Trophoblast cell (in vitro differentiated cells and primary cell): ENCODE measurements around the gene CSRP1.

Experiments
- DNase-seq, 2 donors: peaks; one replicate each; pipeline ENCODE4 v3.0.0-alpha.2; 2016
- H2AFZ ChIP-seq: 2 replicates; pipeline ENCODE4 v1.6.1; 2013; ENCODE audit warnings: low read length, moderate library complexity, mild to moderate bottlenecking; ENCODE audit not compliant: insufficient read depth, poor library complexity
- H2AK5ac ChIP-seq: 2 replicates; pipeline ENCODE4 v1.6.1; 2013; ENCODE audit warnings: mild to moderate bottlenecking, low read length
- H2BK120ac ChIP-seq: 2 replicates; pipeline ENCODE4 v1.6.1; 2013; ENCODE audit warnings: low read length, mild to moderate bottlenecking, moderate library complexity; ENCODE audit not compliant: insufficient read depth, poor library complexity
- H2BK12ac ChIP-seq: 2 replicates; pipeline ENCODE4 v1.6.1; 2013; ENCODE audit warnings: mild to moderate bottlenecking, low read length, moderate library complexity
- H2BK5ac ChIP-seq: 2 replicates; pipeline ENCODE4 v1.6.1; 2013; ENCODE audit warnings: low read length, low read depth, moderate library complexity, mild to moderate bottlenecking; ENCODE audit not compliant: poor library complexity
- H3K14ac ChIP-seq: 2 replicates; pipeline ENCODE4 v1.6.1; 2013; ENCODE audit warnings: mild to moderate bottlenecking, low read length
- H3K18ac ChIP-seq: 2 replicates; pipeline ENCODE4 v1.6.1; 2013; ENCODE audit warnings: mild to moderate bottlenecking, low read length
- H3K23ac ChIP-seq: 2 replicates; pipeline ENCODE4 v1.6.1; 2013; ENCODE audit warnings: low read length
- H3K27ac ChIP-seq: 2 replicates; pipeline ENCODE4 v1.5.1; 2013; ENCODE audit warnings: low read depth, mild to moderate bottlenecking, inconsistent platforms, low read length, moderate library complexity
- H3K27me3 ChIP-seq: 2 replicates; pipeline ENCODE4 v1.6.1; 2013; ENCODE audit warnings: inconsistent platforms, mild to moderate bottlenecking, low read length, moderate library complexity; ENCODE audit not compliant: insufficient read depth
- H3K36me3 ChIP-seq, 2 experiments: 1 replicate in 1 of 2; 2 replicates in 1 of 2; pipeline ENCODE4 v1.6.1; 2013; ENCODE audit warnings: low read length in 2 of 2, mild to moderate bottlenecking in 2 of 2, moderate library complexity in 1 of 2; ENCODE audit not compliant: insufficient read depth in 2 of 2, control insufficient read depth in 1 of 2
- H3K4ac ChIP-seq: 2 replicates; pipeline ENCODE4 v1.6.1; 2013; ENCODE audit warnings: low read depth, mild to moderate bottlenecking, low read length, moderate library complexity
- H3K4me1 ChIP-seq, 2 experiments: 1 replicate in 1 of 2; 2 replicates in 1 of 2; pipeline ENCODE4 v1.6.1; 2013; ENCODE audit warnings: low read length in 2 of 2, mild to moderate bottlenecking in 2 of 2, moderate library complexity in 1 of 2; ENCODE audit not compliant: insufficient read depth in 2 of 2, control insufficient read depth in 1 of 2
- H3K4me2 ChIP-seq: 2 replicates; pipeline ENCODE4 v1.6.1; 2013; ENCODE audit warnings: inconsistent platforms, mild to moderate bottlenecking, low read length, moderate library complexity
- H3K4me3 ChIP-seq: 2 replicates; pipeline ENCODE4 v1.5.1; 2013; ENCODE audit warnings: mild to moderate bottlenecking, low read depth, low read length, inconsistent platforms
- H3K79me1 ChIP-seq: one replicate; pipeline ENCODE4 v1.6.1; 2013; ENCODE audit warnings: low read length
- H3K79me2 ChIP-seq: 2 replicates; pipeline ENCODE4 v1.6.1; 2013; ENCODE audit warnings: low read length, mild to moderate bottlenecking; ENCODE audit not compliant: control insufficient read depth, insufficient read depth, poor library complexity
- H3K9ac ChIP-seq: 2 replicates; pipeline ENCODE4 v1.6.1; 2013; ENCODE audit warnings: mild to moderate bottlenecking, low read length
- H3K9me3 ChIP-seq: 2 replicates; pipeline ENCODE4 v1.6.1; 2013; ENCODE audit warnings: low read depth, mild to moderate bottlenecking, control low read depth, inconsistent platforms, low read length; ENCODE audit not compliant: insufficient read depth
- H4K12ac ChIP-seq: 2 replicates; pipeline ENCODE4 v1.6.1; 2013; ENCODE audit warnings: low read depth, mild to moderate bottlenecking, low read length, moderate library complexity
- H4K8ac ChIP-seq: 2 replicates; pipeline ENCODE4 v1.6.1; 2013; ENCODE audit warnings: low read depth, mild to moderate bottlenecking, low read length, moderate library complexity
- H4K91ac ChIP-seq: one replicate; pipeline ENCODE4 v1.6.1; 2013; ENCODE audit warnings: low read depth, mild to moderate bottlenecking, low read length, moderate library complexity
- WGBS: extraction: QIAGEN DNeasy Blood & Tissue Kit; methylation state at CpG from one replicate; pipeline ENCODE4 v1.1.7; 2013; ENCODE audit warnings: missing lambda C conversion rate; ENCODE audit not compliant: insufficient read length, insufficient coverage; ENCODE audit errors: extremely low coverage; 5-methylcytosine and 5-hydroxymethylcytosine counted together

Gene CSRP1

DNA sequence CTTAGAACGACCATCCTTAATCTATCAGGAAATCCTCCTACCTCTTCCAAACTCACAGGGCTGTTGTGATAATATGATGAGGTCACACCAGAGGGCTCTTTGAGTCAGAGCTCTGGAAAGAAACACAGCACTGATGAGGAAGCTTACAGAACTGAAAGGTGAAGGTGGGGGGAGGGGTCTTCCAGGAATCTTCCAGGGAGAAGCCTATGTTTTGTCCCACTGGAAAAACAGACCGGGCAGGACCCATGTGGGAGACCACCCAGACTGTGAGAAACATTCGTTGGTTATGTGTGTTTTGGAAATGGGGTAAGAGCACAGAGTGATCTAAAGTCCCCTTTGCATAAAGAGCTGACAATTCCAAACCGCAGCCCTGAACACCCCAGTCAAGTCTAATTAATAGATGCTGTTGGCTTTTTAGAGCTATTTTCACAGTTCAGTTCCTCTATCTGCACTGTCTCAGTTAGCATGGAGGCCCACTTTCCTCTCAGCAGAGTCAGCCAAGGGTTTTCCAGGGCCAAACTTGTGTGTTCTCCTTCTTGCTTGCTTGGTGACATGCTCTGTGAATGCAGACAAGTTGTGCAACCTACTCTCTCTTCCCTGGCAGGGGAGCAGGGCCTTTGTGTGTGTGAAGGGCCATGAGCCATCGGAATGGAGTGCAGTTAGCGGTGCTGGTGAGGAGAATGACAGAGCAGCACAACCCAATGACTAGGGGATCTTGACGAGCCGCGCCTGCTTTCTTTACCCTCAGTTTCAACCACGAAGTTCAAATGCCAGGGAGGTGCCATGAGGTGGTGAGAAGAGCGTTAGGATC, 50.2 kb downstream of the CSRP1 start:
- Histone ChIP-seq H3K27me3 (no peaks in the 10 kb centered on the region), H4K8ac (peak overlapping the region; percentile 45), H3K14ac (peak overlapping the region; percentile 20), H3K4me3 (no peak overlapping the region), H3K79me2 (peaks cover 1% of the 10 kb centered on the region), H3K9ac (no peak overlapping the region), H2AFZ (peak overlapping the region; percentile 26), H3K4me1 (peaks cover 34 to 35% of the 10 kb centered on the region in 2 experiments), H3K18ac (peak overlapping the region; percentile 4), H3K36me3 (no peaks in the 10 kb centered on the region), H3K4me2 (peak overlapping the region; percentile 19), H3K27ac (peak overlapping the region; percentile 72), H3K23ac (no peak overlapping the region), H2BK5ac (peak overlapping the region; percentile 62), H3K9me3 (no peaks in the 10 kb centered on the region), H3K79me1 (peaks cover 23% of the 10 kb centered on the region), H3K4ac (no peak overlapping the region), H4K12ac (no peak overlapping the region), H2AK5ac (no peak overlapping the region), H2BK12ac (peak overlapping the region; percentile 62), H2BK120ac (peak overlapping the region; percentile 41), H4K91ac (peak overlapping the region; percentile 59)
- peak; percentile 89 to 90 for DNase-seq
- WGBS = no CpG with 5 or more reads among the region's 11 CpGs

DNA sequence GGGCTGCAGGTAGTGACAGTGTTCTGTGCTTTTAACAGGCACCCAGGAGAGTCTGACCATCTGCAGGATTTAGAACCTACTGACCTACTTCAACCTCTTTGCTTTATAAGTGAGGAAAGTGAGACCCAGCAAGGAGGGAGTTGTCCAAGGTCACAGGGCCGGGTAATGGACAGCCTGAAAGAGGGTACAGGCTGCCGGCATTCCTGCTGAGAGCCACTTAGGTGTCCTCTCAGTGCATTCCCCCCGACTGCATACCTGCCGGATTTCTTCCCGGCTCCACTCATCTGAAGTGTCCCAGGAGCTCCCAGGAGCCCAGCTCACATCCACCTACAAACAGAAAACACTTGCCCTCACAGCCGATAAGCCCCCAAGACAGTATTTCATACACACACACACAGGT, 51.8 kb downstream of the CSRP1 start:
- H3K23ac ChIP-seq = no peak overlapping the region
- H4K91ac ChIP-seq = no peak overlapping the region
- no peak overlapping the region for H3K27ac ChIP-seq
- H3K79me2 ChIP-seq = no peaks in the 10 kb centered on the region
- no peak for DNase-seq
- H3K9ac ChIP-seq = no peak overlapping the region
- H3K4ac ChIP-seq = no peak overlapping the region
- no CpG with 5 or more reads among the region's 6 CpGs for WGBS
- no peak overlapping the region for H3K14ac ChIP-seq
- no peaks in the 10 kb centered on the region for H3K9me3 ChIP-seq
- no peak overlapping the region for H3K4me2 ChIP-seq
- H3K4me3 ChIP-seq = no peak overlapping the region
- H2BK5ac ChIP-seq = no peak overlapping the region
- H2BK120ac ChIP-seq = no peak overlapping the region
- peaks cover 27 to 29% of the 10 kb centered on the region in 2 experiments for H3K4me1 ChIP-seq
- no peaks in the 10 kb centered on the region for H3K36me3 ChIP-seq
- H3K79me1 ChIP-seq = peaks cover 19% of the 10 kb centered on the region
- H2BK12ac ChIP-seq = no peak overlapping the region
- H3K27me3 ChIP-seq = no peaks in the 10 kb centered on the region
- H2AFZ ChIP-seq = no peak overlapping the region
- H3K18ac ChIP-seq = no peak overlapping the region
- no peak overlapping the region for H2AK5ac ChIP-seq
- no peak overlapping the region for H4K12ac ChIP-seq
- H4K8ac ChIP-seq = no peak overlapping the region

DNA sequence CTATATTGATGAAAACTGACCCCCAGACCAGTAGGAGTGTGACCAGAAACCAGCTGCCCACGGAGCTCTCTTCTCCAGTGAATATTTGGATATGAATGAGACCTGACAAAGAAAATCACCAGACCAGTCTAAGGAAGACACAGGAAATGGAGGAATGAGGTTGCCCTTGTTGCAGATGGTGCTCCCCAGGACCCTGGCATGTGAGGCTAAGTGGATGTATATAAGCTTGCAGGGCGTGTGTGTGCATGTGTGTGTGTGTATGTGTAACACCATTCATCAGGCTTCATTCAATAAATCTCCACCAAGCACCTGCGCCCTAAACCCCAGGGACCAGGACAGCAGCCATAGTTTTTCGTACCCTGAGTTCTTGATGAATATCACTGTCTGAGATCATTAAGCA, 52.3 kb downstream of the CSRP1 start:
- Histone ChIP-seq H3K79me1 (peaks cover 14% of the 10 kb centered on the region), H3K4me3 (no peak overlapping the region), H4K91ac (peak overlapping the region; percentile 20), H3K27me3 (no peaks in the 10 kb centered on the region), H2AFZ (no peak overlapping the region), H3K9me3 (no peaks in the 10 kb centered on the region), H4K8ac (no peak overlapping the region), H3K4me1 (peaks cover 22 to 24% of the 10 kb centered on the region in 2 experiments), H2BK120ac (no peak overlapping the region), H3K27ac (no peak overlapping the region), H3K23ac (no peak overlapping the region), H3K4ac (no peak overlapping the region), H3K14ac (no peak overlapping the region), H3K4me2 (no peak overlapping the region), H3K36me3 (no peaks in the 10 kb centered on the region), H2BK12ac (no peak overlapping the region), H4K12ac (no peak overlapping the region), H3K18ac (no peak overlapping the region), H2AK5ac (no peak overlapping the region), H3K9ac (no peak overlapping the region), H3K79me2 (no peaks in the 10 kb centered on the region), H2BK5ac (no peak overlapping the region)
- no CpG with 5 or more reads among the region's 4 CpGs for WGBS
- no peak for DNase-seq

DNA sequence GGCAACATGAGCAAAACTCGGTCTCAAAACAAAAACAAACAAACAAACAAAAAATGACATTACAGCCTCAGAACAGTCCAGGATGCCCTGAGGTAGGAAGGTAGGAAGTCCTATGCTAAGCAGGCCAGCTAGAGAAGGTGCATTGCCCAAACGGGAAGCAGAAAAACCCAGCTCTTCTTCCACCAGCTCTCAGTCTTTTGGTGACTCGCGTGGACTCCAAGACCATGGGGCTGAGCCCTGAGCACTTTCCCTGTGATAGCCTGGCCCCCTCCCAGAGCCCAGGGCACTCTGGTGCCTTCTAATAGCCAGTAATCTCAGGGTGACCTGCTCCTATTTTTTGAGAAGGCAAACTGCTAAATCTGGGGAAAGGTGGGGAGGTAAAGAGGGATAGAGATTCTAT, 54.1 kb downstream of the CSRP1 start:
- H3K9ac ChIP-seq = no peak overlapping the region
- no peak overlapping the region for H4K91ac ChIP-seq
- H2BK5ac ChIP-seq = no peak overlapping the region
- no peaks in the 10 kb centered on the region for H3K36me3 ChIP-seq
- no peak overlapping the region for H4K12ac ChIP-seq
- no peak overlapping the region for H4K8ac ChIP-seq
- H3K14ac ChIP-seq = no peak overlapping the region
- WGBS = no CpG with 5 or more reads among the region's 4 CpGs
- no peak overlapping the region for H2BK12ac ChIP-seq
- no peak overlapping the region for H3K23ac ChIP-seq
- H3K4me1 ChIP-seq = peaks cover 23 to 31% of the 10 kb centered on the region in 2 experiments
- peaks cover 16% of the 10 kb centered on the region for H3K79me1 ChIP-seq
- H2AK5ac ChIP-seq = no peak overlapping the region
- H3K27ac ChIP-seq = no peak overlapping the region
- H2AFZ ChIP-seq = peak overlapping the region; percentile 8
- H3K79me2 ChIP-seq = no peaks in the 10 kb centered on the region
- no peak overlapping the region for H3K4me3 ChIP-seq
- H2BK120ac ChIP-seq = peak overlapping the region; percentile 27
- no peak for DNase-seq
- H3K9me3 ChIP-seq = no peaks in the 10 kb centered on the region
- no peak overlapping the region for H3K4ac ChIP-seq
- H3K27me3 ChIP-seq = no peaks in the 10 kb centered on the region
- no peak overlapping the region for H3K4me2 ChIP-seq
- H3K18ac ChIP-seq = no peak overlapping the region
